Neural cell (in vitro differentiated cells): Measurements from ENCODE around the gene OSM. TPM values are rescaled to one million over a fixed set of nuclear protein-coding genes. Genes with fewer than 3 reads are reported as not detected.

Experiments used
- H2AFZ ChIP-seq: fragments of 200-600, 300-800 bp; sonication (generic), shearing (Covaris generic); 2 replicates; pipeline ENCODE4 v1.6.0; 2014; ENCODE audit warnings: low read depth, mild to moderate bottlenecking, antibody characterized with exemption, low read length, moderate library complexity
- H3F3A ChIP-seq: fragments of 200-600 bp; shearing (Covaris generic); 2 replicates; pipeline ENCODE4 v1.6.1; 2016; ENCODE audit warnings: mild to moderate bottlenecking, moderate library complexity, mixed read lengths, antibody characterized with exemption, low read length; ENCODE audit not compliant: insufficient read depth, poor library complexity, severe bottlenecking
- H3K27ac ChIP-seq: fragments of 200-600, 300-800 bp; sonication (generic), shearing (Covaris generic); 2 replicates; pipeline ENCODE4 v1.5.1; 2014; ENCODE audit warnings: mild to moderate bottlenecking, low read length, moderate library complexity
- H3K27me3 ChIP-seq: fragments of 300-800, 200-600 bp; sonication (generic), shearing (Covaris generic); 2 replicates; pipeline ENCODE4 v1.6.0; 2014; ENCODE audit warnings: mild to moderate bottlenecking, low read depth, low read length, moderate library complexity; ENCODE audit not compliant: insufficient read depth
- H3K36me3 ChIP-seq: fragments of 300-800, 200-600 bp; sonication (generic), shearing (Covaris generic); 2 replicates; pipeline ENCODE4 v1.5.1; 2014; ENCODE audit warnings: mild to moderate bottlenecking, antibody characterized with exemption, low read length, moderate library complexity; ENCODE audit not compliant: insufficient read depth
- H3K4me2 ChIP-seq: fragments of 300-800, 200-600 bp; sonication (generic), shearing (Covaris generic); 2 replicates; pipeline ENCODE4 v1.6.0; 2014; ENCODE audit warnings: mild to moderate bottlenecking, low read length
- H3K4me3 ChIP-seq: fragments of 300-800, 200-600 bp; sonication (generic), shearing (Covaris generic); 2 replicates; pipeline ENCODE4 v1.5.1; 2014; ENCODE audit warnings: mild to moderate bottlenecking, low read length, moderate library complexity
- H3K79me2 ChIP-seq: fragments of 200-600 bp; shearing (Covaris generic); replicated peaks from 2 replicates; pipeline ENCODE4 v1.6.0; 2014; ENCODE audit warnings: mild to moderate bottlenecking, low read length, moderate library complexity; ENCODE audit not compliant: insufficient read depth
- H3K9ac ChIP-seq: fragments of 300-800, 200-600 bp; sonication (generic), shearing (Covaris generic); 2 replicates; pipeline ENCODE4 v1.6.1; 2016; ENCODE audit warnings: mild to moderate bottlenecking, low read length, mixed read lengths
- H3K9me2 ChIP-seq: fragments of 200-600 bp; shearing (Covaris generic); 2 replicates; pipeline ENCODE4 v1.6.1; 2016; ENCODE audit warnings: mild to moderate bottlenecking, low read length, mixed read lengths; ENCODE audit not compliant: insufficient read depth
- H3K9me3 ChIP-seq: fragments of 200-600, 300-800 bp; sonication (generic), shearing (Covaris generic); 2 replicates; pipeline ENCODE4 v1.6.1; 2016; ENCODE audit warnings: mild to moderate bottlenecking, mixed run types, low read length, moderate library complexity, mixed read lengths
- H4K20me1 ChIP-seq: fragments of 200-600 bp; shearing (Covaris generic); 2 replicates; pipeline ENCODE4 v1.6.1; 2016; ENCODE audit warnings: mild to moderate bottlenecking, mixed run types; ENCODE audit not compliant: insufficient read depth
- CTCF ChIP-seq: fragments of 450-650 bp; IDR thresholded peaks from 2 replicates; pipeline ENCODE4 v1.5.1; 2014; ENCODE audit warnings: antibody characterized with exemption, mild to moderate bottlenecking, moderate library complexity; ENCODE audit not compliant: poor library complexity, severe bottlenecking
- EP300 ChIP-seq: fragments of 450-650 bp; conservative IDR thresholded peaks from 2 replicates; pipeline ENCODE4 v1.6.1; 2014; ENCODE audit warnings: antibody characterized with exemption, mild to moderate bottlenecking, moderate library complexity; ENCODE audit not compliant: poor library complexity, severe bottlenecking
- EZH2 ChIP-seq: fragments of 200-600, 300-800 bp; shearing (Covaris generic), sonication (generic); IDR thresholded peaks from 2 replicates; pipeline ENCODE4 v1.6.1; 2014; ENCODE audit warnings: antibody characterized with exemption, low read length, borderline replicate concordance, mild to moderate bottlenecking; ENCODE audit not compliant: insufficient read depth, poor library complexity, severe bottlenecking
- MXI1 ChIP-seq: fragments of 450-650 bp; conservative IDR thresholded peaks from 2 replicates; pipeline ENCODE4 v1.6.1; 2014; ENCODE audit warnings: antibody characterized with exemption, mild to moderate bottlenecking; ENCODE audit not compliant: poor library complexity, severe bottlenecking
- POLR2AphosphoS5 ChIP-seq: IDR thresholded peaks from 2 replicates; pipeline ENCODE4 v1.6.1; 2012
- RAD21 ChIP-seq: fragments of 450-650 bp; conservative IDR thresholded peaks from 2 replicates; pipeline ENCODE4 v1.6.1; 2014; ENCODE audit warnings: antibody characterized with exemption, mild to moderate bottlenecking, moderate library complexity
- REST ChIP-seq: IDR thresholded peaks from 2 replicates; pipeline ENCODE4 v1.6.1; 2012; ENCODE audit warnings: borderline replicate concordance
- SMC3 ChIP-seq: fragments of 450-650 bp; conservative IDR thresholded peaks from 2 replicates; pipeline ENCODE4 v1.6.1; 2014; ENCODE audit warnings: antibody characterized with exemption, mild to moderate bottlenecking, moderate library complexity; ENCODE audit not compliant: poor library complexity
- TAF1 ChIP-seq: IDR thresholded peaks from 2 replicates; pipeline ENCODE4 v1.6.1; 2012; ENCODE audit warnings: low read depth
- polyA plus RNA-seq: library from polyadenylated mRNA; depleted of rRNA; stranded (reverse); fragments of >200 nt; gene quantifications from 2 replicates; pipeline ENCODE4 v1.2.3, GENCODE V29; 2014

Gene OSM
- polyA plus RNA-seq, 1 donor from 2014 or later = not detected

GRCh38 chr22:30226192-30226832 is 40.3 kb downstream of the OSM start:
- no peak overlapping the region for H3K4me3 ChIP-seq
- no peak overlapping the region for H3K27ac ChIP-seq
- no peak overlapping the region for H2AFZ ChIP-seq
- TF ChIP-seq SMC3 (no peak), MXI1 (no peak), REST (no peak), RAD21 (no peak), POLR2AphosphoS5 (no peak), CTCF (no peak), TAF1 (no peak), EP300 (no peak), EZH2 (no peak)
- no peak overlapping the region for H3K9ac ChIP-seq
- H4K20me1 ChIP-seq = no peaks in the 10 kb centered on the region
- H3K27me3 ChIP-seq = no peaks in the 10 kb centered on the region
- H3K4me2 ChIP-seq = no peak overlapping the region
- H3K79me2 ChIP-seq = no peaks in the 10 kb centered on the region
- H3K36me3 ChIP-seq = no peaks in the 10 kb centered on the region
- no peaks in the 10 kb centered on the region for H3K9me2 ChIP-seq
- H3K9me3 ChIP-seq = no peaks in the 10 kb centered on the region
- H3F3A ChIP-seq = no peaks in the 10 kb centered on the region

- TF ChIP-seq SMC3 = no peak
- no peak for TF ChIP-seq EZH2
- TF ChIP-seq TAF1 = no peak
- no peak for TF ChIP-seq POLR2AphosphoS5
- no peak for TF ChIP-seq REST
- no peak for TF ChIP-seq CTCF
- TF ChIP-seq RAD21 = no peak
- TF ChIP-seq MXI1 = no peak
- TF ChIP-seq EP300 = no peak
- Histone ChIP-seq H3K9me2 (no peaks in the 10 kb centered on the region), H3K79me2 (no peaks in the 10 kb centered on the region), H3K9ac (no peak overlapping the region), H3K9me3 (no peaks in the 10 kb centered on the region), H3K4me3 (no peak overlapping the region), H3K27me3 (no peaks in the 10 kb centered on the region), H4K20me1 (no peaks in the 10 kb centered on the region), H2AFZ (no peak overlapping the region), H3K27ac (no peak overlapping the region), H3K4me2 (no peak overlapping the region), H3F3A (no peaks in the 10 kb centered on the region), H3K36me3 (no peaks in the 10 kb centered on the region)
These were observed 41.3 kb downstream of the OSM start for GRCh38 chr22:30225220-30225927.
